Stimulated activated CD8-positive, alpha-beta memory T cell treated with anti-CD3 and anti-CD28 coated beads, Interleukin-15, amount 100 ng/mL, for 1 hour (primary cell): ENCODE measurements around the gene SERPINB2.
"Not testable (repeated sequence)": the region's sequence is repeated elsewhere in the genome, so short reads cannot be mapped to it uniquely, and the experiment has no call there.

Experiments
- DNase-seq: peaks from one replicate; pipeline ENCODE4 v3.0.0-alpha.2; 2020; ENCODE audit warnings: low read depth

The SERPINB2 gene

GRCh38 chr18:63888470-63889190 lies 1.1 kb downstream of the SERPINB2 start:
- DNase-seq: no peak

- DNase-seq: no peak
Measured at GRCh38 chr18:63889626-63890025, 2.1 kb downstream of the SERPINB2 start.

GRCh38 chr18:63890237-63890949 lies 2.9 kb downstream of the SERPINB2 start:
- DNase-seq: no peak

- DNase-seq: no peak
Measured at GRCh38 chr18:63890950-63891304, 3.4 kb downstream of the SERPINB2 start.

- no peak for DNase-seq
Measured at GRCh38 chr18:63892566-63892965, 5.1 kb downstream of the SERPINB2 start.

GRCh38 chr18:63894106-63894772 lies 6.7 kb downstream of the SERPINB2 start:
- no peak for DNase-seq

GRCh38 chr18:63895190-63895589 lies 7.7 kb downstream of the SERPINB2 start:
- DNase-seq: no peak

- no peak for DNase-seq
Measured at GRCh38 chr18:63897072-63897471, 9.6 kb downstream of the SERPINB2 start.

- DNase-seq: no peak
Measured at GRCh38 chr18:63899206-63899605, 11.7 kb downstream of the SERPINB2 start.

GRCh38 chr18:63903851-63904570 lies 16.5 kb downstream of the SERPINB2 start:
- DNase-seq: no peak

GRCh38 chr18:63904694-63905093 lies 17.2 kb downstream of the SERPINB2 start:
- no peak for DNase-seq

- DNase-seq: no peak
Measured at GRCh38 chr18:63905361-63905760, 17.9 kb downstream of the SERPINB2 start.

GRCh38 chr18:63906056-63906455 lies 18.6 kb downstream of the SERPINB2 start:
- no peak for DNase-seq

- no peak for DNase-seq
Measured at GRCh38 chr18:63907664-63908063, 20.2 kb downstream of the SERPINB2 start, which contains the start of gene SERPINB10. SERPINB10 (plus strand) TSS chr18:63907958; CDS start chr18:63915511, 7,553 bp downstream.

GRCh38 chr18:63908858-63909257 lies 21.4 kb downstream of the SERPINB2 start:
- no peak for DNase-seq

- DNase-seq: no peak
Measured at GRCh38 chr18:63909870-63910269, 22.4 kb downstream of the SERPINB2 start.

GRCh38 chr18:63917817-63918216 lies 30.3 kb downstream of the SERPINB2 start:
- DNase-seq: no peak

GRCh38 chr18:63922049-63922448 lies 34.5 kb downstream of the SERPINB2 start:
- DNase-seq: no peak

GRCh38 chr18:63924551-63924950 lies 37.0 kb downstream of the SERPINB2 start:
- no peak for DNase-seq

- no peak for DNase-seq
Measured at GRCh38 chr18:63928331-63928730, 40.8 kb downstream of the SERPINB2 start.

- not testable (repeated sequence) for DNase-seq
Measured at GRCh38 chr18:63929369-63929768, 41.9 kb downstream of the SERPINB2 start.

- no peak for DNase-seq
Measured at GRCh38 chr18:63930773-63931354, 43.4 kb downstream of the SERPINB2 start.
